GM12874 (cell line): Measurements from ENCODE around the gene CAMTA1.

Source experiments
- TF ChIP-seq, protein P1 (sequence below): IDR thresholded peaks from 2 replicates; pipeline ENCODE4 v1.5.1; 2011; ENCODE audit warnings: low read depth, mild to moderate bottlenecking, control low read depth, low read length, moderate library complexity; ENCODE audit not compliant: insufficient read depth

Gene CAMTA1

DNA sequence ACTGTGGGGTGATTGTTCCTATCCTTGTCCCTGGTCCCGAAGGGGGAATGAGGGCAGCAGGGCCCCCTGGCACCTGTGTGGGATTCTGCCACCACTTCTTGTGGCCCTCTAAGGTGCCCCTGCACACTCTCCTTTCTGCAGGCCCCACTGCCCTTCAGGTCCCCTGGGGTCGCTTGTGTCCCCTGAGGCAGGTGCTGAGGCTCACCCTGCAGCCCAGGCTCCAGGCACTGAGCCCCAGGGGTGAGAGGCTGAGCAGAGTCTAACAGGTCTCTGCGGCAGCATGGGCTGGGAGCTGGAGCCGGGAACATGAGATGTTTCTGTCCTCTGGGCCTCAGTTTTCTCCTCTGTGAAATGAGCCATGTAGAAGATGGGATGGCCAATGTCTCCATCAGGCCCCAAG, 774.9 kb downstream of the CAMTA1 start:
- TF ChIP-seq, protein P1, sequence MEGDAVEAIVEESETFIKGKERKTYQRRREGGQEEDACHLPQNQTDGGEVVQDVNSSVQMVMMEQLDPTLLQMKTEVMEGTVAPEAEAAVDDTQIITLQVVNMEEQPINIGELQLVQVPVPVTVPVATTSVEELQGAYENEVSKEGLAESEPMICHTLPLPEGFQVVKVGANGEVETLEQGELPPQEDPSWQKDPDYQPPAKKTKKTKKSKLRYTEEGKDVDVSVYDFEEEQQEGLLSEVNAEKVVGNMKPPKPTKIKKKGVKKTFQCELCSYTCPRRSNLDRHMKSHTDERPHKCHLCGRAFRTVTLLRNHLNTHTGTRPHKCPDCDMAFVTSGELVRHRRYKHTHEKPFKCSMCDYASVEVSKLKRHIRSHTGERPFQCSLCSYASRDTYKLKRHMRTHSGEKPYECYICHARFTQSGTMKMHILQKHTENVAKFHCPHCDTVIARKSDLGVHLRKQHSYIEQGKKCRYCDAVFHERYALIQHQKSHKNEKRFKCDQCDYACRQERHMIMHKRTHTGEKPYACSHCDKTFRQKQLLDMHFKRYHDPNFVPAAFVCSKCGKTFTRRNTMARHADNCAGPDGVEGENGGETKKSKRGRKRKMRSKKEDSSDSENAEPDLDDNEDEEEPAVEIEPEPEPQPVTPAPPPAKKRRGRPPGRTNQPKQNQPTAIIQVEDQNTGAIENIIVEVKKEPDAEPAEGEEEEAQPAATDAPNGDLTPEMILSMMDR: no peak

DNA sequence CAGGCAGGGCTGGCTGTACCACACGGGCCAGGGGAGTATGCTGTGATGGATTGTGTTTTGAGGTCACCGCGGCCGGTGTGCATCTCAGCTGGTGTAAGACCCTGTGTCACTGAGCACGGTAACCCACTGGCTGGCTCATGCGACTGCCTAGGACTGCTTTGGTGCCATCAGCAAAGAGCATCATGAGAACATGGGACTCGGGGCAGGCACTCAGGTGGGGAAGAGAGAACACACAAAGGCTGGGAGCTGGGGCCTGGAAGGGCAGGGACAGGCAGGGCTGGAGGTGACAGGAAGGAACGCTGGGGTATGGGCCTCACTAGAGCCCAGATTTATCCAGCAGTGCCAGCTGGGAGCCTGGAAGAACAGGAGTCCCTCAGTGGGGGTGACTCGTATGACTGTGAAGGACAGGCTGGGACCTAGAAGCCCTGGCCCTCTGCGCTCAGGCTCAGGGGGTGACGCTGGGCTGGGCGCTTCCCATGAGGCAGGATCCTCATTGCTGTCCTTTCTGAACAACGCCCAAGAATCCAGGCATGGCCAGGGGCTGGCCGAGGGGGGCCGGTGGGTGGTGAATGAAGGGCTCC, 775.4 kb downstream of the CAMTA1 start:
- TF ChIP-seq, protein P1: no peak

DNA sequence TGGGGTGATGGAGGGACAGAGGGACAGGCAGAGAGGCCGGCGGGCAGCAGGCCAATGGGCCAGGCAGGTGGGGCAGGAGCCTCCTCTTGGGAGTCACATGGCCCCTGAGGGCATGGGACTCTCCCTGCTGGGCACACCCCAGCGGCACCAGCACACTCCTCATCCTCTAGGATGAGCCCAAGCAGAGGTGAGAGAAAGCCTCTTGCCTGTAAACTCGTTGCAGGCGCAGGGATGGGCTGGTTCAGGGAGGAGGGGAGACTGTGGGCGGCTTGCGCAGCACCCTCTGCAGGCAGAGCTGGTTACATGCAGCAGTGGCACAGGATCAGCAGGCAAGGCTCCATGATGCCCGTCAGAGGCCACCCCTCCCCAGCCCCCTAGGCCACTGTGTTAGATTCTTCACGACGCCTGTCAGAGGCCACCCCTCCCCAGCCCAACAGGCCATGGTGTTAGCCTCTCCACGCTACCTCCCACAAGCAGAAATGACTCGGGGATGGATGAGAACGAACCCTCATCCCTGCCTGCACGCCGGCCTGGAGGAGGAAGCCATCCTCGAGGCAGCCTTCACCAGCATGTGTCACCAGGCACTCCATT, 776.2 kb downstream of the CAMTA1 start:
- TF ChIP-seq, protein P1: peak; percentile 52

DNA sequence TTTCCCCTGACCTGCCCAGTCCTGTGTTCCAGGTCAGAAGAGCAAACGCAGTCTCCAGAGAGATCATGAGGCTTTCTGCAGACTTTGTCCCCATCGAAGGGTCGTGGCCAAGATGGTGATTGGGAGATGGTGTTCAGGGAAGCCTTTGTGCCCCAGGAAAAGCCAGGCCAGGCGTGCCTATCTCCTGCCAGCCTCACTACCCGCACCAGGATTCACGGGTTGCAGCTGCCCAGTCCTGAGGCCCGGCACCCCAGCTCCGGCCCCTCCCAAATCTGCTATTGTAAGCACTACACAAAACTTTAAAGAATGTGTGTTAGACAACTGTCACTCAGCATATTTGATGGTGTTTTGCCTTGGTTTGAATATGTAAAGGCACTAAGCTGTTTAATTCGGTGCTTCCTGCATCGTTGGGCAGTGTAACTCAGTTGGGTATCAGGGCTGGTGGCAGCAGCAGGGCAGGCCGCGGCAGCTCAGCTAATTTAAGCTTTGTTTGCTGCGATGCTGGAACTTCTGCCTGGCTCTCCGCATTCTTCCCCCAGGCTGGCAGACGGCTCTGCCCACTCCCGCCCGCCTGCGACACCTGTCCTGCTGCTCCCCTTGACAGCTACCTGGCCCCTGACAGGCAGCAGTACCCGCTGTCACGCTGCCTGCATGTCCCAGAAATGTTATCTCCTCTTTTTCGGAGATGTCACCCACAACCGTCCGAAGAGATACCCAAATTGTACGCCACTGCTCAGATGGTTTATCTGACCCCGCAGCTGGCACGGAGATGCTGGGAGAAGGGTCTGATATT, 776.9 kb downstream of the CAMTA1 start:
- TF ChIP-seq, protein P1: no peak

DNA sequence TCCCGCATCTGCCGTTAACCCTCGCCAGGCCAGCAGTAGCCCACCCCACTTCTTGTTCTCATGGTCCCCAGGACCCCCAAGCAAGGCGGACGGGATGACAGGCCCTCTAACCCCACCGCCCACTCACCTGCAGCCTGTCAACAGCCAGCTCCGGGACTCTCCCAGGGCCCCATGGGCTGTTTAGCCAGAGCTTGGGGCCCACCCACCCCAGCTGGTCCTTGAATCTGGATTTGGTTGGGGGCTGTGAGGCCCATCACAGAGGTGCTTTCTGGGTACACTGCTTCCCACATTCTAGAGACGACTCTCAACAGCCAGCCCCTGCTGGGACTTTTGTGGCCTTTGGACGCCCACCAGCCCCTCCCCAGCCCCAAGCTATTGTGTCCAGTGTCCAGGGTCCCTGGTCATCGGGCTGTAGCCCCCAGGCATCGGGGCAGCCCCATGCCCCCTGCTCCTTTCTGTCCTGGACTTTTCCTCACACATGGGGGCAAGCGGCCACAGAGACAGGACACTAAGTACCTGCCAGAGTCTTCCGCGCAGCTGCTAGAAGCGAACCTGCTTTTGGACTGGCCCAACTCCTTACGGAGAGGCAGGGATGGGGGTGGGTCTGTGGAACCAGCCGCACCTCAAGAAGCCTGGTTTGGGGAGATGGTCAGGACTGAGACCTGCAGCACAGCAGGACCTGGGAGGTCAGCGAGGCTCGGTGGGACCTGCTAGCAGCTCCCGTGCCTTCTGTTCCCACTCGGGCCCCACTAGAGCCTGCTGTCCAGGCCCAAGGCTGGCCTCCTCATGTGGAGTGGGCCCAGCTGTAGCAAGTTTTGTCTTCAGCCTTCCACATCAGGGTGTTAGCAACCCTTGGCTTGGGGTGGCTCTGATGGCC, 777.7 kb downstream of the CAMTA1 start:
- TF ChIP-seq, protein P1: no peak

DNA sequence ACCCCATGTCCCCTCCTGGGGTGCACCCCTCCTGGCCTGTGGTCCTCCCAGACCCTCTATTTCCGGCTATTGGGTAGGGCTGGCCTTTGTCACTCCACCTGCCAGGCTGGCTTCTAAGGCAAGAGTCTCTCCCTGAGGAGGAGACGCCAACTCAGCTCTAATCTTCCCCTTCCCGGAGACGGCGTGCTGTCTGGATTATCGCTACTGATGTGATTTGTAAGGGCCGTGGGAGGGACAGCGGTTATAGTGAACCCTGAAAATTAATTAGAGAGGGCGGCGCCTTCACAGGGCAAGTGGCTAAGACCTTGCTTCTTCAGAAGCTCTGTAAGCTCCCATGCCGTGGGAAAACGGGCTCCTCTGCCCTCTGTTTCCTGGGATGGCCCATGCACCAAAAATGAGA, 778.9 kb downstream of the CAMTA1 start:
- TF ChIP-seq, protein P1: no peak

DNA sequence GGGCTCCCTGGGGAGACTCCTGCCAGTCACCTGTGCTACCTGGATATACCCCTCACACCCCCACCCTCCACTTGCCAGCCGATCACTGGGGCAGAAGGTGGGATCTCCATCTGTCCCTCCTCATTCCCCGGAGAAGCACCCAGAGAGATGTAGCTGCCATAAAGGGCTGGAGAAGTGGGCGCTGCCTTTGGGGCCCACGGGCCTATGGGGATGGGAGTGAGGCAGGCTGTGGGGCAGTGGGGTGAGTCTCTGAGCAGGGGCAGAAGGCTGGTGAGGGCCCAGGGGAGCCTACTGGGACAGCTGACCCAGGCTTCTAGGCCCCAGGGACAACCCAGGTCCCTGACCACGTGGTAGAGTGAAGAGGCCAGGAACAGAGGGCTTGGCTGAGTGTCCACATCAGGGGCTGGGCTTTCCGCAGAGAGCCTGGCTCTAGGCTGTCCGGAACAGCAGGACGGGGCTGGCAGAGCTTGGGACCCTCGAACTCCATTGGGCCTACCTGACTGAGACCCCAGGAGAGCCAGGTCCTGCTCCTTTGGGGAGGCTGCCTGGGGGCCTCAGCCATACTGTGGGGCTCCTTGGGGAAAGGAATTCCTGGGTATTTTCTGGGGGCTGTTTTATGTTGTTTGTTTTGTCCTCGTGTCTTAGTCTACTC, 780.0 kb downstream of the CAMTA1 start:
- TF ChIP-seq, protein P1: no peak
